Stimulated activated CD8-positive, alpha-beta memory T cell treated with anti-CD3 and anti-CD28 coated beads, Interleukin-7, amount 100 ng/mL, for 24 hours (primary cell): ENCODE measurements around the gene FIG4.
"Not testable (repeated sequence)": the region's sequence is repeated elsewhere in the genome, so short reads cannot be mapped to it uniquely, and the experiment has no call there.

Source experiments
- DNase-seq: peaks from one replicate; pipeline ENCODE4 v3.0.0-alpha.2; 2020; ENCODE audit warnings: low read depth

Gene FIG4

GRCh38 chr6:109760208-109760607 is 69.1 kb downstream of the FIG4 start:
- no peak for DNase-seq

GRCh38 chr6:109762166-109762565 is 71.1 kb downstream of the FIG4 start:
- DNase-seq, result no peak

GRCh38 chr6:109762769-109763441 is 71.8 kb downstream of the FIG4 start:
- no peak for DNase-seq

- DNase-seq, result no peak
These were observed 75.1 kb downstream of the FIG4 start for GRCh38 chr6:109766167-109766566.

GRCh38 chr6:109767961-109768360 is 76.9 kb downstream of the FIG4 start:
- no peak for DNase-seq

GRCh38 chr6:109768485-109768884 is 77.4 kb downstream of the FIG4 start:
- no peak for DNase-seq

GRCh38 chr6:109769213-109769612 is 78.1 kb downstream of the FIG4 start:
- DNase-seq, result no peak

GRCh38 chr6:109770047-109770446 is 79.0 kb downstream of the FIG4 start:
- DNase-seq, result no peak

- no peak for DNase-seq
These were observed 79.7 kb downstream of the FIG4 start for GRCh38 chr6:109770779-109771178.

GRCh38 chr6:109771939-109772755 is 81.1 kb downstream of the FIG4 start:
- not testable (repeated sequence) for DNase-seq

- DNase-seq, result no peak
These were observed 81.9 kb downstream of the FIG4 start for GRCh38 chr6:109772883-109773431.

GRCh38 chr6:109781001-109781400 is 89.9 kb downstream of the FIG4 start:
- no peak for DNase-seq

GRCh38 chr6:109782491-109782999 is 91.4 kb downstream of the FIG4 start:
- no peak for DNase-seq

- DNase-seq, result no peak
These were observed 92.3 kb downstream of the FIG4 start for GRCh38 chr6:109783250-109783986.

- DNase-seq, result no peak
These were observed 96.2 kb downstream of the FIG4 start for GRCh38 chr6:109787312-109787711.

- DNase-seq, result no peak
These were observed 97.6 kb downstream of the FIG4 start for GRCh38 chr6:109788687-109789086.

- DNase-seq, result no peak
These were observed 99.0 kb downstream of the FIG4 start for GRCh38 chr6:109790131-109790530.

- DNase-seq, result no peak
These were observed 100.2 kb downstream of the FIG4 start for GRCh38 chr6:109791301-109791700.

GRCh38 chr6:109793021-109793420 is 101.9 kb downstream of the FIG4 start:
- no peak for DNase-seq

- DNase-seq, result no peak
These were observed 102.7 kb downstream of the FIG4 start for GRCh38 chr6:109793792-109794191.

GRCh38 chr6:109794201-109794923 is 103.3 kb downstream of the FIG4 start:
- no peak for DNase-seq
